HTR-8/SVneo (cell line): ENCODE measurements around the gene GPC5.
"Not testable (repeated sequence)": the region's sequence is repeated elsewhere in the genome, so short reads cannot be mapped to it uniquely, and the experiment has no call there.

Experiments used
- DNase-seq: peaks from one replicate; pipeline ENCODE4 v3.0.0; 2011; ENCODE audit warnings: low spot score, mixed read lengths; ENCODE audit not compliant: insufficient read length
- FAIRE-seq: peaks from 2 replicates; lab custom pipeline; 2011; peaks lifted over from hg19 to GRCh38; lab: Jason Lieb, UNC

Gene GPC5

DNA sequence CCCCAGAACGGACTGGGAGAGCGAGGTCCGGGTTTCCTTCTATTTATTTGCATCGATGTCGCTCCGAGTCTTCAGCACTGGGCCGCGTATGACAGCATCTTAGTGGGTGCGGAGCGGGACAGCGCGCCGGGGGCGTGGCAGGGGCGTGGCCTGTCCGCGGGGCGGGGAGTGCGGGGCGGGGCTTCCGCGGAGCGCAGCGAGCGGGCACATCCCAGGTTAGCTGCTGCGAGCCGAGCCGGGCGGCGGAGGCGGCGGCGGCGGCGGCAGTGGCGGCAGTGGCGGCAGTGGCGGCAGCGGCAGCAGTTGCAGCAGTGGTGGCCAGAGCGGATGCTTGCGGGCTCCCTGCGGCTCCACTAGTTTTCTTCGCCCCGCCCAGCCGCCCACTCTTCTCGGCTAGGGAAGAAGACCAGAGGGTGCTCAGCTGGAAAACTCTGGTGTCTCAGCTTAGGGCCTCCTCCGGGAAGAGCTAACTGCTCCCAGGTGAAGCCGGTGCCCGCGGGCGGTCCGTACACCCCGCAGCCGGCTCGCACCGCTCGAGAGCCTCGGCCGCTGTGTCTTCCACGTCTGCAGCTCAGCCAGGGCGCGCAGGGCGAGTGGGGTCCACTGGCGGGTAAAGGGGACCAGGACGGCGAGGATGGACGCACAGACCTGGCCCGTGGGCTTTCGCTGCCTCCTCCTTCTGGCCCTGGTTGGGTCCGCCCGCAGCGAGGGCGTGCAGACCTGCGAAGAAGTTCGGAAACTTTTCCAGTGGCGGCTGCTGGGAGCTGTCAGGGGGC is at the start of gene GPC5:
Gene GPC5 (plus strand): TSS at position 209 of the 776 bp plus-strand sequence.
- DNase-seq (peak; percentile 44), FAIRE-seq (no peak)

DNA sequence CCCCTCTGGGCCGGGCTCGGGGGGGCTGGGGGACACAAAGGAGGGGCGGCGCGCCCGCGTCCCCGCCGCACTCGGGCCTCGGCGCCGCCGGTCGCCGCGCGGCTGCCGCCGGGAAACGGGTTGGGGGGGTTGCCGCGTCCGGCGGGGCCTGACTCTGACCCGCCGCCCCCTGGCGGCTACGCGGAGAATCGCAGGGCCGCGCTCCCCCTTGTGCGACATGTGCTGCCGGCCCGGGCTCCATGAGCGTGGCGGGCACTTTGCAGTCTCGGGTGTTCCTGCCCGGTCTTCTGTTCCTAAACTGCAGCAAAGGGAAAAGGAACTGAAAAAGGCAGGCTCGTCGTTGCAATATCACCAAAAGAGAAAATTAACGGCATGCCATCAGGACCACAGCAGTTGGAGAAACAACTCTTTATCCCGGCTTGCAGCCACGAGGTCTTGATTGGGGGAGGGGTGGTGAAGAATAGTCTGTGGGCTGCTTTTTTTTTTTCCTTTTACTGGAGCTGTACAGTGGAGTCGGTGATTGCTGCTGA is 49.5 kb upstream of the GPC5 start:
- no peak for FAIRE-seq
- peak; percentile 41 for DNase-seq

DNA sequence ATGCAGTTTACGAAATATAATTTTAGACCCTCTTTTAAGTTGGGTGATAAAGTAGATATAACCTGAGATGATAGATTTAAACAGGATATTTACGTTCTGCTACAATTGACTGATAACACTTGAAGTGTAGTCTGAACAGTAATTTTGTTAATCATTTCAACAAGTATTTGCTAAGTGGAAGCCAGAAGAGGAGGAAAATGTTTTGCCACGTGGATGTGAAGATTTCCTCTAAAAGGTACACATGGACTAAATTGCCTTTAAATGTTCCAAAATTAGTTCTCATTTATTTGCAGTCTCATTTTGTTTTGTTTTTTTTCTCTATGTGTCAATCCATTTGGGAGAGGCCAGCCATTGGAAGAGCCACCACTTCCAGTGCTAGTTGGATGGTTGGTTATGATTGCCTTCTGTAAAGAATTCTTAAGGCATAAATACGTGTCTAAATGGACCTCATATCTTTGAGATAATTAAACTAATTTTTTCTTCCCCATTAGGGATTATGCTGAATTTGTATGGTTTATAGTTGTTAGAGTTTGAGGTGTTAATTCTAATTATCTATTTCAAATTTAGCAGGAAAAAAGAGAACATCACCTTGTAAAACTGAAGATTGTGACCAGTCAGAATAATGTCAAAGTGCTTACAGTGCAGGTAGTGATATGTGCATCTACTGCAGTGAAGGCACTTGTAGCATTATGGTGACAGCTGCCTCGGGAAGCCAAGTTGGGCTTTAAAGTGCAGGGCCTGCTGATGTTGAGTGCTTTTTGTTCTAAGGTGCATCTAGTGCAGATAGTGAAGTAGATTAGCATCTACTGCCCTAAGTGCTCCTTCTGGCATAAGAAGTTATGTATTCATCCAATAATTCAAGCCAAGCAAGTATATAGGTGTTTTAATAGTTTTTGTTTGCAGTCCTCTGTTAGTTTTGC is 48.2 kb upstream of the GPC5 start:
- no peak for DNase-seq
- no peak for FAIRE-seq

DNA sequence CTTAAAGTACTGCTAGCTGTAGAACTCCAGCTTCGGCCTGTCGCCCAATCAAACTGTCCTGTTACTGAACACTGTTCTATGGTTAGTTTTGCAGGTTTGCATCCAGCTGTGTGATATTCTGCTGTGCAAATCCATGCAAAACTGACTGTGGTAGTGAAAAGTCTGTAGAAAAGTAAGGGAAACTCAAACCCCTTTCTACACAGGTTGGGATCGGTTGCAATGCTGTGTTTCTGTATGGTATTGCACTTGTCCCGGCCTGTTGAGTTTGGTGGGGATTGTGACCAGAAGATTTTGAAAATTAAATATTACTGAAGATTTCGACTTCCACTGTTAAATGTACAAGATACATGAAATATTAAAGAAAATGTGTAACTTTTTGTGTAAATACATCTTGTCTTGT is 47.3 kb upstream of the GPC5 start:
- no peak for DNase-seq
- FAIRE-seq = no peak

DNA sequence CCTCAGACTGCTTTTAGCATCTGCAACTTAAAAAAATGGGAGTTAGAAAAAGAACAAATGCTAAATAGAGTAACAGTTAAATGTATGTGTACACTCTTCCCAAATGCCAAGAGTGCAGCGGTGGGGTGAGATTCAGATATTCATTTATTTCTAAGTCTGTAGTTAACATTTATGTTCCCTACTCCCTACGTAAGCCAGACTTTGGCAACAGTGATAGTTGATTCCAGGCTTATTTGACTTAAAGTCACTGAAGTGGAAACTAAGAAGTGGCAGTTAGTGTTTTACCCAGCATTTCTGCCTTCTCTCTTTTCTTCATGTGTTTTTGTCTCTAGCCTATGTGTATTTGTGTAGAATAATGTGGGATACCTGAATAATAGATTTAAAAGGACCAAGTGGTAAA is 46.4 kb upstream of the GPC5 start:
- no peak for FAIRE-seq
- no peak for DNase-seq

DNA sequence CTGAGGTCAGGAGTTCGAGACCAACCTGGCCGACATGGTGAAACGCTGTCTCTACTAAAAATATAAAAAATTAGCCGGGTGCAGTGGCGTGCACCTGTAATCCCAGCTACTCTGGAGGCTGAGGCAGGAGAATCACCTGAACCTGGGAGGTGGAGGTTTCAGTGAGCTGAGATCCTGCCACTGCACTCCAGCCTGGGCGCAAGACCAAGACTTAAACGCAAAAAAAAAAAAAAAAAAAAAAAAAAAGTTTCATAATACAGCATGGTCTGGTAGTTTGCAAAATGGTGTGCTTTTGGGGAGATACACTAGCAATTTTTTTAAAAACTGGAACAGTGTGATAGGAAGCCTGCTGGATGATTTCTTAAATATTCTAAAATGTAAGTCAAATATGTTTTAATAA is 45.5 kb upstream of the GPC5 start:
- DNase-seq, FAIRE-seq: not testable (repeated sequence)

DNA sequence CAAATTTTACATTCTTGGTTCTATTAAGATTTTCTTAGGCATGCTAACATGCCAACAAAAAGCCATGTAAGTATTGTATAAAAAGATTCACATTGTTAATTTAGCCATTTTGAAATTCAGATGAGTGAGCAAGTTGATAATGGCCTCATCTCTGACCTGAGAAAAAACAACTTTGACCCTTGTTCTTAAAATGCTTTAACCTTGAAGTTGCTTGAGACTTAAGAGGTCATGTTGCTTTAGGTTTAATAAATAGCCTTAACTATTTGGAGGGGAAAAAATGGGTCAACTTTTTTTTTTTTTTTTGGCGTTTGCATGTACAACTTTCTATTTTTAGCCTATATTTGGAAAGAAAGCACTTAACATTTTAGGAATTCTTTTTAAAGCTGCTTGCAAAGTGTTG is 44.9 kb upstream of the GPC5 start:
- FAIRE-seq (no peak), DNase-seq (no peak)

DNA sequence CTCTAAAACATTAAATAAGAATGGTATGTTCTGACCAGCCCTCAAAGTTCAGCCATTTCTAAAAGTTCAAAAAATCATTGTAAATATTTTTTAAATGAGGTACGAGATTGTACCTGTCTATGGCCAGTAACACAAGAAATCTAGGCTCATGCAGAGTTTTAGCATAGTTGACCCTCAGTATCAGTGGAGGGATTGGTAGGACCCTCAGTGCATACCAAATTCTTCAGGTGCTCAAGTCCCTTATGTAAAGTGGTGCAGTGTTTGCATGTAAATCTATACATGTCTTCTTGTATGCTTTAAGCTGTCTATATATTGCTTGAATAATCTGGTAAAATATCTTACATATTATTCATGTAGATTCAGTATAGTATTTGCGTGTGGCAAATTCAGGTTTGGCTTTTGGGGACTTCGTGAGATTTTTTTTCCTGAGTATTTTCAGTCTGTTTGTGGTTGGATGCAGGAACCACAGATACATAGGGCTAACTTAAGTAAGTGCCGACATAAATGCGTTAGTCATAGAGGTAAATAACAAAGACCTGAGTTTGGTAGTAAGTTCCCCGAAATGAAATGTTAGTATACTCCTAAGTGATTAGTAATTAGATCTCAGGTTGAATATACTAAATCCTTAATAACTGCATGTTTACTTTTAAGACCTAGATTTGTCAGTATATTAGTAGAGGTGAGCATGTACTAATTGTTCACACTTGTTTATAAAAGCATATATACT is 43.2 kb upstream of the GPC5 start:
- DNase-seq (no peak), FAIRE-seq (no peak)

DNA sequence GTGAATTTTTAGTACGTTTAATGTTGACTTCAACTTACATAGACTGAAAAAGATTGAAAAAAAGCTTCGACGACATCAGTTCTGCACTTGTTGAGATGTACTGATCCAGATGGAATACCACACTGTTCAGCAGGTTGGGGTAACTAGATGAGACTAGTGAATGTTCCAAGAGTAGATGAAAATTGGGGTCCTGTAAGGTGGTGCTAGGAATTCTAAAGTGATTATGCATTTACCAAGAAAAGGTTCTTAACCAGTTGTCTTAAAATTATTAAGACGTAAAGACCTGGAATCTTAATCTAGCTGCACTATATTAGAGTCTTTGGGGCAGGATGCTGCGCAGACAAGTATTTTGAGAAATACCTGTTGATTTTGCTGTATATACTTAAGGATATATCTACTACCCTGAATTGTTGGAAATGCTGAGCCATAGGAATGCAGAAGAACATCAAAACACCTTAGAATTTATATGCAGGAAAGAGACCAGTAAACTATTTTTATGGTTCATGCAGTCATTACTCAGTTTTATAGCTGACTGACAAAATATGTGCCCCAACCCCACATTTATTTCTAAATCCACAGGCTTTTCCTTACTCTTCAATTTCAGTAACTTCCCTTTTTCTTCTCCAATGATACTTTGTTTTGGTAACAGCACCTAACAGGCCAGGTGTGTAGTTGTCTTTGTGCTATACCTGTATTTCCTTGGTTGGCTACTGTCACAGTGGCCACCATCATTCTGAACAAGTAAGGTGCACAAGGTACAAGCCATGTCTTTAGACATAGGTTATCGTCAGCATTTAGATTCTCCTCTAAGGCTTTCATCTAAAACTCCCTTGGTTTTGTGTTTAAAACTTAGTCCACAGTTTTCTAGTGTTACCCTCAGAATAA is 42.4 kb upstream of the GPC5 start:
- DNase-seq (no peak), FAIRE-seq (no peak)

DNA sequence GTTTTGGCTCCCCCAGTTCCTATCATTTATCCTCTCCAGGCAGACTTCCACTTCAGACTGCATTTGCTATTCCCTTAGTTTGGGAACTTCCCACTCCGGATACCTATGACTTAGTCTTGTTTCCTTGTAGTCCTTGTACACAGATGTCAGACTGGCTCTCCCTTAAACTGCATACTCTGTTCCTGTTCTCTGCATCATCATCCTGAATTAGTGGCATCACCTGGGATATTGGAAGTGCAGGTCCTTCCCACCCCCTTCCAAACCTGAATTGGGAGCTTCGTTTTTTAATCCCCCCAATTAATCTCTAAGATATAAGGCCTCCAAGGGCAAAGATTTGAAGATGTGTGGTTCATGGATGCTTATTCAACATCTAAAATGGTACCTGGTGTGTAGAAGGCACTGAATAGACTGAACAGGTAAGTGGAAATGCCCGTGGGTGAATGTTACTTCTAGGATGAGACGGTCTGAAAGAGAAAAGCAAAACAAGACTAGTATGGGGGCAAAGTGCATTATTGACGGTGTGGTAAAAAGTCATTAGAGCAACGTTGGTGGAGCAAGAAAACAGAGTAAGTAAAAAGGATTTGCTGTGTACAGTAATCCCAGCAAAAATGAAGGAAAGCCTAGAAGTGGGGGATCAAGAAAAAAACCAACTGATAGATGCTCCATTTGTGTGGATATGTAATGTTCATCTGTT is 41.4 kb upstream of the GPC5 start:
- DNase-seq = no peak
- FAIRE-seq = no peak

DNA sequence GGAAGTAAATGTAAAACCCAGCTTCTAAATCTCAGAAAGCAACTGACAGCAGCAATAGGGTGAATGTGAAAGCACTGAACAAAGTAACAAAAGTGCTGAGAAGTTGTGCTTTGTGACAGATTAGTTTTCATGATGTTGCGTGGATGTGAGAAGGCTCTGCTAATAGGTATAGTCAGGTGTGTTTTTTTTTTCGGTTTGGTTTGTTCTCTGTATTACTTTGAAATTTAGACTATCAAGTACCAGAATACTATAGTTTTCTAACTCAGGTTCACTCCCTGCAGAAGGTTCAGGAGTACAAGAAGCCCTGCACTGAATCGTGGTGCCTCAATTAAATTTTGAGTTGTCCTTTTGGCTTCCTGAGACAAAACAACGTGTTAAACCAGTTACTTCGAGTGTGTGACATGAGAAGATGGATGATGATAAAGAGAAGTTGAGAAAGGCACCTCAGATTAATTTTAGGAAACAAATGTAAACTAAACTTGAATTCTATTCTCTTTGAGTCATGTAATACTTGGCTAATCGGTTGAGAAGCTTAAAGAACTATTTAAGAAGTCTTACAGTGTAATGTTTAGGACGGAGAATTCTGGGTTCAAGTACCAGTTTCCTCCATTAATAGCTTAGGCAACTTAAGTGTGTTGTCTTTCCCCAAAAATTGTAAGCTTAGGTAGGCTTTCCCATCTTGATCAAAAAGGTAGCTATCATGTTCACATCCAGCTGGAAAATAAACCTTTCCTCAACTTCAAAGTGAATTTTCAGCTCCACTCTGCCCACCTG is 40.6 kb upstream of the GPC5 start:
- DNase-seq (no peak), FAIRE-seq (no peak)

DNA sequence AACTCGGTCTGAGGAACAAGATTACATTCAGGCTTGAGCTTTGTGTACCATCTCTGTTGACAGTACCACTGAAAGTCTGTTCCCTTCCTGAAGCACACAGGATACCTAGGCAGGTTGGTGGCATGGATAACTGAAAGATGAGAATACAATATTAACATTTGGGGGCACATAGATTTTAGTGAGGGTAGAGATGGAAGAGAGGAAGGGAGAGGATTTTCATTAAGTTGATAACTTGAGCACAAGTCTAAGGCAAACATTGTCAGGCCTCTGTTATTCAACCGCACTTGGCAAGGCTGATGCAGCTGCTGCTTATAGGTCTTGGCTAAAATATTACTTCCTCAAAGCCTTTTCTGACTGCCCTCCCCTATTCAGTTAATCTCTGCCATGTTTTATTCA is 40.0 kb upstream of the GPC5 start:
- FAIRE-seq (no peak), DNase-seq (no peak)

DNA sequence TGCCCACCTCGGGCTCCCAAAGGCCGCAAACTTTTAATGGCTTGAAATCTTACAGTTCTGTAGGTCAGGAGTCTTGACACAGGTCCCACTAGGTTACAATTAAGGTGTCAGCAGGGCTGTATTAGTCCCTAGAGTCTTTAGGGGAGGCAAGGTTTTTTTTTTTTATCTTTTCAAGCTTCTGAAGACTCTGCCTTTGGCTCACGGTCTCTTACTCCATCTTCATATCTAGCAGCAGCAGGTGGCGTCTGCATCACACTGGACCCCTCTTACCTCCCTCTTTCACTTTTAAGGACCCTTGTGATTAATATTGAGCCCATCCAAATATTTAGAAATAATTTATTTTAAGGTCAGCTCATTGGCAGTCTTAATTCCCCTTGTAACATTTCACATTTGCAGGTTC is 39.3 kb upstream of the GPC5 start:
- FAIRE-seq = no peak
- DNase-seq = no peak

DNA sequence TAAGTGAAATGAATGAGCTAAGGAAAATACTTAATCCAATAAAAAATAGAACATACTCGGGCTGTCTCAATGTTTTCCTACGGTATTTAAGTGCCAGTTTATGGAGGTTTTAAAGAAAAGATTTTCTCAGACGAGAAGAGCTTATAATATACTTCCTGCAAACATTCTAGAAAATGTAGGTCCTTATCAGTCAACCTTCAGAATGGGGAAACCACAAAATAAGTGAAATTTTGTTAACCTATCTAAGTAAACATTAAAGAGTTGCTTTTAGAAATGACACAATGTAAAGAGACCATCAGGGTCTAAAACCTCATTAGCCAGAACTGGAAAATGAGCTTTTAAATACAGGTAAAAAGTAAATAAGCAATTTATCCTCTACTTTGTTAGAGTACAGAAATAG is 38.8 kb upstream of the GPC5 start:
- DNase-seq = no peak
- FAIRE-seq = no peak

DNA sequence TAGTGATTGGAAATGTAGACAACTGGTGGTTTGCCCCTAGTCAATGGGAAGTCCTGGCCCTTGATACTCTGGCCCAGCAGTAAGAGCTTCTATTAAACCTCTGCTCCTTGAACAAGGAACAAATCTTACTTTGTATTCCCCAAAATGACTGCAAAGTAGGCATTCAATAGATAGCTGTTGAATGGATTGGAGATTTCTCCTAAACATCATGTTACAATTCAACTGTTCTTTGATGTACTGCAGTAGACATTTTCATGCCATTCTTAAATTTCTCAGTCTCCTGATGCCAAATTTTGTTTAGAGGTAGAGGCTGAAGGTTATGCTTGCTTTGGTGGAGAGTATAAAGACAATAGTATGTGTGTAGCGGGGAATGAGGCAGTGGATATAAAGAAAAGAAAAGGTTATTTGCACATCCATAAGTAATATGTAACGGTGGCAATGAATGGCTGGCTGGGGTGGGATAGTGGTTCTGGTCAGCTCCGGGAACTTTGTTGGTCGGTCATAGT is 38.1 kb upstream of the GPC5 start:
- FAIRE-seq (no peak), DNase-seq (no peak)

DNA sequence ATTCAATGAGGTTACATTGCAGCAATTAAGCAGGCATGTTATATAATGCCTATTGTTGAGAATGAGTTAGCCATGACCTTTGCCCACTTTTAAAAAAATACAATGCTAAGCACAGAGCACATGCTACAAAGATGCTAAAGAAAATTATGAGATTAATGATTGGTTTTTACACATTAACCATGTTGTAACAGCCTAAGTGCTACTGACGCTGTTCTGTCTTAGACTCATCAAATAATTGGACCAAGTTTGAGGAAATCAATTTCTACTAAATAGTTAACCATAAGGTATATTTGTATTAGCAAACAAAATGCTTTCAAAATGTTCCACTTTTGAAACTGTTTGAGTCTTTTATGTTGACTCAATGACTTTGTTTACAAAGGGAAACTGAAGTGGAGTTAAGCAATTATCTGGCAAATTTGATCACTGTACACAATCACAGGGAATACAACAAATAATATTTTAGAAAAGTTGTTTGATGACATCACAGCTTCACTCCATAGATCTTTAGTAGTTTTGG is 36.6 kb upstream of the GPC5 start:
- DNase-seq (no peak), FAIRE-seq (no peak)

DNA sequence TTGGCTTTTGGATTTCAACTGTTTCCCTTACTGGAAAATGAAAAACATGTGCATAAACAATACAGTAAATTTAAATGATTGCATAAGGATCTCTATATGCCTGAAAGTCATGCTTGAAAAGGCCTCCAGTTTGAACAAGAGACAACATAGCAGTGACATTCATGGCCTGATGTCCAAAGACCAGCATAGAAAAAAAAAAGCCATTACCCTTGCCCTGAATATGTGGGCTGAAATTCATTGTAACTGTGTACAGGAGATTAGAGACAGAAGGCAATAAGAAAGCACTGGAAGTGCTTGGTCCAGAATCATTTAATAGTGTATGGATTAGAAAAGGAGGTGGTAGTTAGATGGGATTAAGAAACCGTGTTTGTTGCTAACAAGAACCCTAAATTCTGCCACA is 35.5 kb upstream of the GPC5 start:
- FAIRE-seq = no peak
- DNase-seq = no peak

DNA sequence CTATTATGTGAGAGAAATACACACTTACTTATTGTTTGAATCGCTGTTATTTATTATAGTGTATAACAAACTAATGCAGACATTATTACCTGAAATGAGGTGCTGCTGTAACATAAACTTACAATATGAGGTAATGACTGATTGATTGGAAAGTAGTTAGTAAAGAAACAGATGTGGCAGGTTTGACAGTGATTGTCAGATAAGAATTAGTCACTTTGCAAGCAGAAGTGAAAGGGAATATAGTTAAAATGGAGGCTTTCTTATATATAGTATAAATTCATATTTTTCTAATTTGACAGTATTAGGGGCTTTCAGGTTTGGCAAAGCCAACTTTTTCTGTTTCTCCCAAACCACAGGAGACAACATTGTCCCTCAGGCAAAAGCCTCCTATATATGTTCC is 30.3 kb upstream of the GPC5 start:
- DNase-seq (no peak), FAIRE-seq (no peak)
